ENCODE measurements around the gene DBNDD1.

DBNDD1 gene

GRCh38 chr16:90035902-90036301 is 16.6 kb upstream of the DBNDD1 start:
- DNase-seq (ENCODE audit: low read depth, low spot score) = no peak

- no peak for DNase-seq (ENCODE audit: low read depth, low spot score)
Observed at GRCh38 chr16:90034504-90034903, 15.2 kb upstream of the DBNDD1 start.

- DNase-seq (ENCODE audit: low read depth, low spot score) = no peak
Observed at GRCh38 chr16:90033387-90033786, 14.1 kb upstream of the DBNDD1 start.

GRCh38 chr16:90032674-90033331 is 13.5 kb upstream of the DBNDD1 start:
- DNase-seq (ENCODE audit: low read depth, low spot score) = no peak

GRCh38 chr16:90031931-90032673 is 12.8 kb upstream of the DBNDD1 start:
- DNase-seq (ENCODE audit: low read depth, low spot score) = no peak

GRCh38 chr16:90031186-90031930 is 12.1 kb upstream of the DBNDD1 start:
- no peak for DNase-seq (ENCODE audit: low read depth, low spot score)

- DNase-seq (ENCODE audit: low read depth, low spot score) = no peak
Observed at GRCh38 chr16:90028985-90029384, 9.7 kb upstream of the DBNDD1 start.

- no peak for DNase-seq (ENCODE audit: low read depth, low spot score)
Observed at GRCh38 chr16:90027611-90028010, 8.4 kb upstream of the DBNDD1 start.

GRCh38 chr16:90026135-90026534 is 6.9 kb upstream of the DBNDD1 start:
- no peak for DNase-seq (ENCODE audit: low read depth, low spot score)

- no peak for DNase-seq (ENCODE audit: low read depth, low spot score)
Observed at GRCh38 chr16:90023078-90023447, 3.8 kb upstream of the DBNDD1 start.

GRCh38 chr16:90022209-90023077 is 3.2 kb upstream of the DBNDD1 start:
- DNase-seq (ENCODE audit: low read depth, low spot score) = peak; percentile 60

GRCh38 chr16:90020838-90021382 is 1.7 kb upstream of the DBNDD1 start:
- no peak for DNase-seq (ENCODE audit: low read depth, low spot score)

- DNase-seq (ENCODE audit: low read depth, low spot score) = no peak
Observed at GRCh38 chr16:90020260-90020837, 1.1 kb upstream of the DBNDD1 start.

GRCh38 chr16:90019543-90020259 is 445 bp upstream of the DBNDD1 start:
- DNase-seq (ENCODE audit: low read depth, low spot score) = no peak

GRCh38 chr16:90018297-90018651 is 982 bp downstream of the DBNDD1 start:
- no peak for DNase-seq (ENCODE audit: low read depth, low spot score)

- no peak for DNase-seq (ENCODE audit: low read depth, low spot score)
Observed at GRCh38 chr16:90016339-90016950, 2.8 kb downstream of the DBNDD1 start.

GRCh38 chr16:90015586-90016338 is 3.5 kb downstream of the DBNDD1 start:
- DNase-seq (ENCODE audit: low read depth, low spot score) = no peak

GRCh38 chr16:90012991-90013745 is 6.1 kb downstream of the DBNDD1 start:
- no peak for DNase-seq (ENCODE audit: low read depth, low spot score)

All from activated naive CD8-positive, alpha-beta T cell treated with anti-CD3 and anti-CD28 coated beads, Interleukin-2, amount 50 U/mL, for 16 hours (primary cell).